Panc1 (cell line): ENCODE data around the gene HLA-G.

Experiments
- CTCF ChIP-seq: fragments of 450-650 bp; IDR thresholded peaks from 2 replicates; pipeline ENCODE4 v1.5.1; 2017; ENCODE audit warnings: mild to moderate bottlenecking
- POLR2AphosphoS5 ChIP-seq: IDR thresholded peaks from 2 replicates; pipeline ENCODE4 v1.6.1; 2012; ENCODE audit warnings: mild to moderate bottlenecking, low read depth, low read length, moderate library complexity
- REST ChIP-seq, 2 experiments: IDR thresholded peaks; 2 replicates each; pipeline ENCODE4 v1.6.1; 2011 to 2012; ENCODE audit warnings: low read depth in 2 of 2, control low read depth in 1 of 2, low read length in 1 of 2, mild to moderate bottlenecking in 1 of 2, moderate library complexity in 1 of 2; ENCODE audit not compliant: insufficient read depth in 1 of 2
- TCF7L2 ChIP-seq: IDR thresholded peaks from 2 replicates; pipeline ENCODE4 v1.6.1; 2011; ENCODE audit warnings: mild to moderate bottlenecking, low read depth, low read length, inconsistent platforms

GRCh38 chr6:29809249-29809648, 18.4 kb upstream of the HLA-G start:
- no peak for TF ChIP-seq POLR2AphosphoS5
- no peak for TF ChIP-seq CTCF
- no peak for TF ChIP-seq TCF7L2
- no peak for TF ChIP-seq REST (IDR thresholded peaks at IDR 0.05; ENCODE audit: insufficient read depth in 1 of 2, low read depth in 2 of 2, low read length in 1 of 2)
